CD4-positive, alpha-beta memory T cell (primary cell): ENCODE measurements around the gene RNF123. TPM values are rescaled to one million over a fixed set of nuclear protein-coding genes. Genes with fewer than 3 reads are reported as not detected.

Experiments
- CTCF ChIA-PET: fragments of 350-600 bp; sonication (Branson Sonifier 250); formaldehyde crosslinking; loops from one replicate; lab custom pipeline; 2021; ENCODE audit warnings: inconsistent platforms; ENCODE audit not compliant: partially characterized antibody; lab: Charles Lee
- POLR2A ChIA-PET: fragments of 350-600 bp; sonication (Branson Sonifier 250); formaldehyde crosslinking; loops from one replicate; lab custom pipeline; 2021; ENCODE audit not compliant: partially characterized antibody; lab: Charles Lee
- DNase-seq, 5 donors: peaks; one replicate each; pipeline versions ENCODE4 v3.0.0 to v3.0.0-alpha.2; 2020 to 2022; ENCODE audit warnings: mixed read lengths in 1 of 5
- H3K27ac ChIP-seq: one replicate; pipeline ENCODE4 v1.7.0; 2013; ENCODE audit warnings: low read depth, low read length
- H3K27me3 ChIP-seq: 2 replicates; pipeline ENCODE4 v1.7.0; 2013; ENCODE audit warnings: mild to moderate bottlenecking, low read length, moderate library complexity; ENCODE audit not compliant: insufficient read depth
- H3K36me3 ChIP-seq: 2 replicates; pipeline ENCODE4 v1.7.0; 2013; ENCODE audit warnings: mild to moderate bottlenecking, low read length, moderate library complexity; ENCODE audit not compliant: insufficient read depth
- H3K4me1 ChIP-seq: 2 replicates; pipeline ENCODE4 v1.7.0; 2013; ENCODE audit warnings: mild to moderate bottlenecking, low read length, moderate library complexity; ENCODE audit not compliant: insufficient read depth
- H3K4me3 ChIP-seq, 2 donors: one replicate each; pipeline ENCODE4 v1.7.0; 2013; ENCODE audit warnings: low read length in 2 of 2, mild to moderate bottlenecking in 1 of 2
- H3K9me3 ChIP-seq, 2 donors: one replicate each; pipeline ENCODE4 v1.7.0; 2013; ENCODE audit warnings: low read length in 2 of 2, control low read depth in 1 of 2; ENCODE audit not compliant: control insufficient read depth in 1 of 2
- H3K27ac Mint-ChIP-seq, 7 donors: one replicate each; pipeline ENCODE4 v1.8.0; 2020 to 2021; ENCODE audit warnings: mixed read lengths in 7 of 7, mild to moderate bottlenecking in 6 of 7, inconsistent platforms in 3 of 7, moderate library complexity in 3 of 7
- H3K27me3 Mint-ChIP-seq, 2 donors: one replicate each; pipeline ENCODE4 v1.8.0; 2020 to 2021; ENCODE audit warnings: mixed read lengths in 2 of 2
- H3K36me3 Mint-ChIP-seq, 2 donors: one replicate each; pipeline ENCODE4 v1.8.0; 2020 to 2021; ENCODE audit warnings: mixed read lengths in 2 of 2, inconsistent platforms in 1 of 2, mild to moderate bottlenecking in 1 of 2
- H3K4me1 Mint-ChIP-seq, 4 donors: one replicate each; pipeline ENCODE4 v1.8.0; 2020 to 2021; ENCODE audit warnings: mixed read lengths in 4 of 4, mild to moderate bottlenecking in 1 of 4
- H3K4me3 Mint-ChIP-seq, 8 donors: one replicate each; pipeline ENCODE4 v1.8.0; 2020 to 2021; ENCODE audit warnings: mixed read lengths in 8 of 8, mild to moderate bottlenecking in 7 of 8, moderate library complexity in 6 of 8, inconsistent platforms in 3 of 8
- H3K9me3 Mint-ChIP-seq, 8 donors: one replicate each; pipeline ENCODE4 v1.8.0; 2020 to 2021; ENCODE audit warnings: mixed read lengths in 8 of 8, mild to moderate bottlenecking in 5 of 8, inconsistent platforms in 3 of 8, moderate library complexity in 1 of 8
- intact Hi-C: fragments of 100-400 bp; cut with micrococcal nuclease; formaldehyde crosslinking; loops from one replicate; pipeline ENCODE4 v1.15.1; 2023
- polyA plus RNA-seq, 2 donors: library from polyadenylated mRNA; unstranded; fragments of 300-500 nt; fragmentation: Illumina TruSeq; gene quantifications; one replicate each; pipeline ENCODE4 v1.2.3, GENCODE V29; 2021
- total RNA-seq, 2 experiments: library from RNA; stranded (reverse); gene quantifications; one replicate each; pipeline ENCODE4 v1.2.3, GENCODE V29; 2021

Gene RNF123
- total RNA-seq = 10 to 100 TPM; 69.7 to 74.7 TPM
- 10 to 100 TPM in 1 of 2 donors, 1 to 10 TPM in 1; 3.1 to 25.0 TPM for polyA plus RNA-seq

- H3K4me1 ChIP-seq = peaks cover 27% of the 10 kb centered on the region
- Mint-ChIP-seq H3K27ac (peak within 1 kb of the TSS; percentile 93 to 98 (median 97)), H3K9me3 (no peaks in the 10 kb centered on the region), H3K4me3 (peak within 1 kb of the TSS; percentile 90 to 99 (median 96)), H3K36me3 (peaks cover 0 to 11% of the 10 kb centered on the region in 2 donors), H3K4me1 (peaks cover 16 to 52% (median 35%) of the 10 kb centered on the region in 4 donors), H3K27me3 (peaks cover 2 to 3% of the 10 kb centered on the region in 2 donors)
- DNase-seq = peak; percentile 90 to 95 (median 92)
- H3K9me3 ChIP-seq = no peaks in the 10 kb centered on the region
- POLR2A ChIA-PET = interaction anchor here (1.0 to 1.8 kb wide), 5 partner anchors 10 to 149 kb away, joined by 3 to 5 read pairs (median 4); no protein-coding TSS in a partner anchor
- no peaks in the 10 kb centered on the region for H3K27me3 ChIP-seq
- H3K4me3 ChIP-seq = peak within 1 kb of the TSS; percentile 91 to 98
- CTCF ChIA-PET = no interaction called here
- intact Hi-C loops = loop anchor here (1.0 to 2.0 kb wide), 2 partner anchors 15 to 30 kb away; partner anchors contain the start of genes AMIGO3 and APEH
- H3K36me3 ChIP-seq = no peaks in the 10 kb centered on the region
- H3K27ac ChIP-seq = peak within 1 kb of the TSS; percentile 72
These were observed at the start of gene RNF123, which contains the start of gene MST1 for GRCh38 chr3:49689046-49689907. TSS of gene RNF123 (plus strand) at chr3:49689557. CDS start at chr3:49691166, 1,609 bp downstream. TSS of gene MST1 (minus strand) at chr3:49689474. CDS start at chr3:49688691, 783 bp downstream.

- Histone ChIP-seq H3K4me1 (no peaks in the 10 kb centered on the region), H3K9me3 (no peaks in the 10 kb centered on the region), H3K36me3 (no peaks in the 10 kb centered on the region), H3K27me3 (no peaks in the 10 kb centered on the region), H3K27ac (no peak overlapping the region), H3K4me3 (no peak overlapping the region)
- no peak overlapping the region for H3K27ac Mint-ChIP-seq
- intact Hi-C loops = no loop called here
- no peak for DNase-seq
- no peaks in the 10 kb centered on the region for H3K9me3 Mint-ChIP-seq
- H3K36me3 Mint-ChIP-seq = no peaks in the 10 kb centered on the region
- H3K4me3 Mint-ChIP-seq = no peak overlapping the region
- H3K27me3 Mint-ChIP-seq = no peaks in the 10 kb centered on the region
- H3K4me1 Mint-ChIP-seq = peaks cover 0 to 1% (median 0%) of the 10 kb centered on the region in 4 donors
- CTCF ChIA-PET = interaction anchor here (0.8 to 1.1 kb wide), 2 partner anchors 31 to 102 kb away, joined by 3 to 5 read pairs; no protein-coding TSS in a partner anchor
- POLR2A ChIA-PET = no interaction called here
These were observed 48.1 kb upstream of the RNF123 start for GRCh38 chr3:49641292-49641691.

- no peak overlapping the region for H3K27ac Mint-ChIP-seq
- intact Hi-C loops = no loop called here
- no peak overlapping the region for H3K4me3 Mint-ChIP-seq
These were observed 47.2 kb upstream of the RNF123 start for GRCh38 chr3:49641921-49642707.

GRCh38 chr3:49642708-49643145, 46.6 kb upstream of the RNF123 start:
- H3K9me3 ChIP-seq = no peaks in the 10 kb centered on the region
- ChIA-PET CTCF (no interaction called here), POLR2A (no interaction called here)
- H3K4me3 Mint-ChIP-seq = no peak overlapping the region
- no peaks in the 10 kb centered on the region for H3K4me1 ChIP-seq
- no peak for DNase-seq
- H3K9me3 Mint-ChIP-seq = no peaks in the 10 kb centered on the region
- H3K36me3 Mint-ChIP-seq = no peaks in the 10 kb centered on the region
- intact Hi-C loops = no loop called here
- H3K27me3 Mint-ChIP-seq = no peaks in the 10 kb centered on the region
- H3K27ac Mint-ChIP-seq = no peak overlapping the region
- no peaks in the 10 kb centered on the region for H3K4me1 Mint-ChIP-seq
- H3K36me3 ChIP-seq = no peaks in the 10 kb centered on the region
- no peaks in the 10 kb centered on the region for H3K27me3 ChIP-seq
- no peak overlapping the region for H3K27ac ChIP-seq
- no peak overlapping the region for H3K4me3 ChIP-seq

More at GRCh38 chr3:49641921-49642707, 47.2 kb upstream of the RNF123 start:
- Histone ChIP-seq H3K36me3 (no peaks in the 10 kb centered on the region), H3K4me1 (no peaks in the 10 kb centered on the region), H3K27ac (no peak overlapping the region), H3K9me3 (no peaks in the 10 kb centered on the region), H3K27me3 (no peaks in the 10 kb centered on the region), H3K4me3 (no peak overlapping the region)
- Mint-ChIP-seq H3K36me3 (no peaks in the 10 kb centered on the region), H3K4me1 (no peaks in the 10 kb centered on the region), H3K9me3 (no peaks in the 10 kb centered on the region), H3K27me3 (no peaks in the 10 kb centered on the region)
- ChIA-PET POLR2A (no interaction called here), CTCF (no interaction called here)
- no peak for DNase-seq

- Mint-ChIP-seq H3K27ac (no peak overlapping the region), H3K9me3 (no peaks in the 10 kb centered on the region), H3K27me3 (no peaks in the 10 kb centered on the region), H3K36me3 (no peaks in the 10 kb centered on the region), H3K4me3 (no peak overlapping the region), H3K4me1 (no peaks in the 10 kb centered on the region)
- ChIA-PET POLR2A (no interaction called here), CTCF (no interaction called here)
- DNase-seq = no peak
- no peaks in the 10 kb centered on the region for H3K36me3 ChIP-seq
- intact Hi-C loops = no loop called here
- no peaks in the 10 kb centered on the region for H3K4me1 ChIP-seq
- H3K27ac ChIP-seq = no peak overlapping the region
- H3K9me3 ChIP-seq = no peaks in the 10 kb centered on the region
- no peak overlapping the region for H3K4me3 ChIP-seq
- H3K27me3 ChIP-seq = no peaks in the 10 kb centered on the region
These were observed 44.7 kb upstream of the RNF123 start for GRCh38 chr3:49644684-49645083.

- no peak for DNase-seq
- Histone ChIP-seq H3K27me3 (no peaks in the 10 kb centered on the region), H3K4me3 (no peak overlapping the region), H3K9me3 (no peaks in the 10 kb centered on the region), H3K36me3 (no peaks in the 10 kb centered on the region), H3K27ac (no peak overlapping the region), H3K4me1 (no peaks in the 10 kb centered on the region)
- intact Hi-C loops = no loop called here
- CTCF ChIA-PET = no interaction called here
- POLR2A ChIA-PET = no interaction called here
- no peaks in the 10 kb centered on the region for H3K4me1 Mint-ChIP-seq
- H3K27me3 Mint-ChIP-seq = no peaks in the 10 kb centered on the region
- no peak overlapping the region for H3K27ac Mint-ChIP-seq
- H3K4me3 Mint-ChIP-seq = no peak overlapping the region
- H3K36me3 Mint-ChIP-seq = no peaks in the 10 kb centered on the region
- no peaks in the 10 kb centered on the region for H3K9me3 Mint-ChIP-seq
These were observed 43.1 kb upstream of the RNF123 start for GRCh38 chr3:49646236-49646635.

GRCh38 chr3:49647741-49648140, 41.6 kb upstream of the RNF123 start:
- intact Hi-C loops = no loop called here
- CTCF ChIA-PET = interaction anchor here (1.9 kb wide), 1 partner anchor 108 kb away, joined by 4 read pairs; no protein-coding TSS in a partner anchor
- Histone ChIP-seq H3K27ac (no peak overlapping the region), H3K36me3 (no peaks in the 10 kb centered on the region), H3K4me1 (no peaks in the 10 kb centered on the region), H3K27me3 (no peaks in the 10 kb centered on the region), H3K4me3 (no peak overlapping the region), H3K9me3 (no peaks in the 10 kb centered on the region)
- Mint-ChIP-seq H3K27ac (no peak overlapping the region), H3K4me1 (no peaks in the 10 kb centered on the region), H3K4me3 (no peak overlapping the region), H3K36me3 (no peaks in the 10 kb centered on the region), H3K27me3 (no peaks in the 10 kb centered on the region), H3K9me3 (no peaks in the 10 kb centered on the region)
- no peak for DNase-seq
- POLR2A ChIA-PET = no interaction called here
